Loucy (cell line): ENCODE data around the gene GOLIM4.

Experiments
- CTCF ChIP-seq: fragments of 200-600 bp; sonication (generic); conservative IDR thresholded peaks from 2 replicates; pipeline ENCODE4 v1.5.1; 2014; ENCODE audit warnings: mild to moderate bottlenecking, antibody characterized with exemption, low read length
- EZH2phosphoT487 ChIP-seq: fragments of 200-600 bp; IDR thresholded peaks from 2 replicates; pipeline ENCODE4 v1.6.1; 2018; ENCODE audit warnings: antibody characterized with exemption, mild to moderate bottlenecking, moderate library complexity, borderline replicate concordance

GRCh38 chr3:168121184-168122017, 25.7 kb upstream of the GOLIM4 start:
- TF ChIP-seq CTCF (no peak), EZH2phosphoT487 (no peak)
